Stimulated activated CD4-positive, alpha-beta T cell treated with anti-CD3 and anti-CD28 coated beads, TNF-alpha, amount 100 ng/mL, for 4 hours (primary cell): ENCODE measurements around the gene ZNF281.

Source experiments
- DNase-seq, 3 experiments: peaks; one replicate each; pipeline ENCODE4 v3.0.0-alpha.2; 2020; ENCODE audit warnings: low read depth in 3 of 3

ZNF281 gene

DNA sequence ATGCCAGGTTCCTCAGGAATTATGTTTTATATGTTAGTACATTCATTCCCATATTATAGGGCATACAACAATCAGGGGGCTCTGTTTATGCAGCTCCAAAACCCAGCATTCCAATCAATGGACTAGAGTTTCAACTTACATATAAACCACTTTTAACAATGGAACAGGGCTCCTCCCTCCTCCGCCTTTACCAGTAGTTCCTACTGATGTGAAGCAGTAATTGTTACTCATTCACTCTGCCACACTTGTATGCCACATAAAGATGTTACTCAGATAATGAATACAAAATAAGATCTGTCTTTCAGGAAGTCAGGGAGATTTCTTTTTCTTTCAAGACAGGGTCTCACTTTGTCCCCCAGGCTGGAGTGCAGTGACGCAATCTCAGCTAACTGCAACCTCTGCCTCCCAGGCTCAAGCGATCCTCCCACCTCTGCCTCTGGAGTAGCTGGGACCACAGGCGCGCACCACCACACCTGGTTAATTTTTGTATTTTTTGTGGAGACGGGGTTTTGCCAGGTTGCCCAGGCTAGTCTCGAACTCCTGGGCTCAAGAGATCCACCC is 17.1 kb downstream of the ZNF281 start:
- DNase-seq, result no peak

DNA sequence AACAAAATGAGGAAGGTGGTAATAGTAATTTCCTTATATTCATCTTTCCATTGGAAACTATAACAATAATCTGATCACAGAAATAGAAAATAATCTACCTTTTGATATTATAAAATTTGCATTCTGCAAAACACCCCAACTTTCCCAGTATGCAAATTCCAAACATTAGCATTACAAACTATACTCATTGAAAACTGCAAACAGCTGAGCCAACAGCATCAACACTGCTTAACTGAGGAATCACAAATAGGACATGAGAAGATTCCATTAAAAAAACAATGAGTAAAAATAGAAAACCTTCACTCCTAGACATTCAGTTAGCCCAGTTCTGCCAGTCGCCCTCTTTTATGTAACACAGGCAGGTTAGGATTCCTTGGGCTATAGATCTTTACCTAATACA is 18.1 kb downstream of the ZNF281 start:
- DNase-seq, result no peak

DNA sequence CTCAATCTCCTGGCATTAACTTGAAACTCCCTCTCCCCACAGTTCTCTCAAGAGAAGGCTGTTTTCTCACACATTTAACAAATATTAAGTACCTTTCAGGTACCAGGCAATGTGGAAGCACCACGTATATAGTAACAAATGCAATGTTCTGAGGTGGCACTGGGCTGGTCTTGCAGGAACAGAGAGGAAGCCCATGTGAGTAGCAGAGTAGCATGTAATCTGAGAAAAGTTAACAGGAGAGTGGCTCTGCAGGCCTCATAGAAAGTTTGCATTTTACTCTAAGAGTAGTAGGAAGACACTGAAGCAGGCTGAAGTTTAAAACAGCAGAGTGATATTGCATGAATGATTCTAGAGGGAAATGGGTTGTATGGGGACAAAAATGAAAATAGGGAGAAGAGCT is 21.0 kb downstream of the ZNF281 start:
- DNase-seq, result no peak

DNA sequence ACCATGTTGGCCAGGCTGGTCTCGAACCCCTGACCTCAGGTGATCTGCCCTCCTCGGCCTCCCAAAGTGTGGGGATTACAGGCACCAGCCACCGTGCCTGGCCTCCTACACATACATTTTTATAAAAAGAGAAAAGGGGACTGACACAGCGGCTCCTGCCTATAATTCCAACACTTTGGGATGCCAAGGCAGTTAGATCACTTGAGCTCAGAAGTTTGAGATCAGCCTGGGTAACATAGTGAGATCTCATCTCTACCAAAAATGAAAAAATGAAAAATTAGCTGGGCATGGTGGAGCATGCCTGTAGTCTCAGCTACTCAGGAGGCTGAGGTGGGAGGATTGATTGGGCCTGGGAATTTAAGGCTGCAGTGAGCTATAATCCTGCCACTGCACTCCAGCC is 23.4 kb downstream of the ZNF281 start:
- DNase-seq, result no peak

DNA sequence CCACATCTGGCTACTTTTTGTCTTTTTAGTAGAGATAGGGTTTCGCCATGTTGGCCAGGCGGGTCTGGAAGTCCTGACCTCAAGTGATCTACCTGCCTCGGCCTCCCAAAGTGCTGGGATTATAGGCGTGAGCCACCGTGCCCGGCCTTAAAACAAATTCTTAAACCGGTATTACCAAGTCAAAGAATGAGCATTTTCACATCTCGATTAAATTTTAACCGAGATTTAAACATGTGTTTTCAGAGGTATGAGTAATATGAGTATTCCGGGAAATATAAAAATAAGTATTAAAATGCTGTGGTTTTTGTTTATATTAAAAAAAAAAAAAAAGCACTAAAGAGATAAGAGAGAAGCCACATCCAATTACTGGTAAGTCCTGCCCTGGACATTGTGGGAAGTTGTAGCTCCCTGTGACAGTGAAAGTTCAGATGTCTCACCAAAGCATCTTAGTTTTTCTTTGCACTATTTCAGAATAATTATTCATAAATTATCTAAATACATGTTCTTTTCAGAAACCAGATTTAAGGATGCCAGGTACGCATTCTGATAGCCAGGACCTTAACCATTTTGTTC is 24.9 kb downstream of the ZNF281 start:
- no peak for DNase-seq

DNA sequence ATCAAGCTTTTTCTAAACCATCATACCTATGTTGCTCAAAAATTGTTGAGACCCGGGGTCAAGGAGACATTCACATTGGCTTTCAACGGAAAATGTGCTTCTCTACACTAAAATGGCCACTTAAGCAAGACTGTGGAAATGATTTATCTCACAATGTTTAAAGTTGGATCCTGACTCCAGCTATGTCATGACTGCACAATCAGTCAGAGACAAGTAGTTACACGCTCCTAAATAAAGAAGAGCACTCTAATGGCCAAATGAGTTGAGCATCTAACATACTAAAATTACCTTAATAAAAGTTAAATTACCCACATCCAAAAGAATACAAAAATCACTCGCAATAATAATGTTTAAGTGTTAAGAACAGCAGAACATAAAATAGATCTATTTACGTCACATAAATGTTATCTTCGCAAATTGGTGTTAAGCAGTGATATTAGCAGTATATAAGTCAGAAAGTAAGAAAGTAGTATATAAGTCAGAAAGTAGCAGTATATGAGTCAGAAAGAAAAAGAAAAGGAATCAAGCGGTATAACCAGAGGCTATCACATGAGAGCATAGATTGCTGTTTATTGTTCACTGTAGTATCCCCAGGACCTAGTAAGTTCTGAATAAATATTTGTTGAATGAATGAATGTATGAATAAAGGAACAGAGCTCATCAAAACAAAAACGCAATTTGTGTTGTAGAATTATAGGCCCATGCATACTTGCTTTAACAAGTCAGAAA is 28.4 kb downstream of the ZNF281 start:
- DNase-seq, result no peak

DNA sequence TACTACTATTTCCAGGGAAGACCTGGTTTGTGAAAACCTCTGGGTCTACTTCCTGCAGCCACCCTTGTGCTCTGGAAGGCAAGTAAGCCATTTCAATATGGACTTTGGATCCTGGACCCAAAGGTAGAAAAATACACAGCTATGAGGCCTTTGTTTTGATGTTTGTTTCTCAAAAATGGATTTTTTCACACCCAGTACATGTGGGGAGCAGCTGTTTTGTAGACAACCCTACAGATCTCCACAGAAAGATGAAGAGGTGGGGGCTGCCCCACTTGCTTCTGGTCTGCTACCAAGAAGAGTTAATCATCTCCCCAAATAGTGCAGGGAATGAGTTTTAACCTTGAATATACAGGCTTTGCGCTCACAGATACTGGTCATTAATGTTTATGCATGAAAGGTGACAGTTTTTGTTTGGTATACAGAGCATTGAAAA is 29.2 kb downstream of the ZNF281 start:
- DNase-seq, result no peak

DNA sequence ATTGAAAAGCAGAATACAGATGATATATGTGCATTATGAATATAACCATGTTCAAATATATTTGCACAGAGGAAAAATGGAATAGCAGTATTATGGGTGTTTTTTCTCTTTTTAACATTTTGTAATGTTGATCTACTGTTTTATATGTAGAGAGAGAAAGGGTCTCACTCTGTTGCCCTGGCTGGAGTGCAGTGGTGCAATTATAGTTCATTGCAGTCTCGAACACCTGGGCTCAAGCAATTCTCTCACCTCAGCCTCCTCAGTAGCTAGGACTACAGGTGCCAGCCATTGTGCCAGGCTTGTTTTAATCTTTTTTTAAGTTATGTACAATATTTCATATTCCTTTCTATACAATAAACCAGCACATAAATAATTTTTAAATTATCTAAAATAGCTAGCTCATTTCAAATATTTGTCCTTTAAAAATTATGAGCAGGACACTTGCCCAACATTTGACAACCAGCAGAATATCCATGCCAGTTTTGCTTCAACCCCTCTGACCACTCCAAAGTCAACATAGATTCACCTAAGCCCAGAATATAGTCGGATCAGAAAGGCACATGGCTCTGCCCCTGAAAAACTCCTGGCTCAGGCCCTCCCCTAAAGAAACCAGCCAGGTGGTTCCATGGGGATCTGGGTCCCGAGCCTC is 29.8 kb downstream of the ZNF281 start:
- DNase-seq, result no peak

DNA sequence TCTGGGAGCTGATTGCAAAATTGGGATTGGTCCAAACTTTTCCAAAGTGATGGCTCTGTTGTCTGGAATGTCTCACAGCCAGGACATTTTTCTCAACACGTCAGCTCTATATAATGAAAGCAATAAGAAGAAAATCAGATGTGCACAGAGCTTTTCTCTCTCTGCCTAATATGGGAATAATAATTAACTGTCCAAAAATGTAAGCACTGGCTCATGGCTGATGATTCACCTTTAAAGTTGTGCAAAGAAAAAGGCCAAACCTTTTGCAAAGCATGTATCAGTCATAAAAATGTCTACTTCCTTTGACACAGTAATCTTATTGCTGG is 30.4 kb downstream of the ZNF281 start:
- DNase-seq, result no peak

DNA sequence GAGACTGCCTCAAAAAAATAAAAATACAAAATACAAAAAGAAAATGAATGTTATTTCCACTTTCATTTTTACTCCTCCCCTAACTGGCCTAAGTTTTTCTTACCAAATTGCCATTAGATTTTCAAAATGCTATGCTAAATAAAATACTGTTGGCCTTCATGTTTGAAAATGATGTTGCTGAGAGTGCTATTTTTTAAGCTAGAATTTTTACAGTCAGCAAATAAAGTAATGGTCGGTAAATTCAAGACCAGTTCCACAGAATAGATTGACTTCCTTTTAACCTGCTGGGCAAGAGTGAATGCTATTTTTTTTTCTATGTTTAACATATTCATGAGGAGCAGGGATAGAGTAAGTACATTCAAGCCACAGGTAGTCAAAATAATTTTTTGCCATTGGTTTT is 31.7 kb downstream of the ZNF281 start:
- DNase-seq, result no peak

DNA sequence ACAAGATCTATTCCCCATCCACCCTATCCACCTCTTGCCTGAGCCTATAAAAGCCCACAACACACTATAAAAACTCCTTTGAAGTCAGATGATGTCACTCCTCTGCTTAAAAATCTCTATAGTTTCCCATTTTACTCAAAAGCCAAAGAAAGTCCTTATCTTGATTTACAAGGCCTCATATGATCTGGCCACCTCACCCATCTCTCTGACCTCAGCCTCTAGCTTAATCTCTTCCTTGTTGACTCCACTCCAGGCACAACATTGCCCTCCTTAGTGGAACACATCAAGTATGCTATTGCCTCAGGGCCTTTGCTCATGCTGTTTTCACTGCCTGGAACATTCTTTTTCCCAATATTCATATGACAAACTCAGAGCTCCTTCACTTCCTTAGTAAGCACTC is 33.3 kb downstream of the ZNF281 start:
- DNase-seq, result no peak

DNA sequence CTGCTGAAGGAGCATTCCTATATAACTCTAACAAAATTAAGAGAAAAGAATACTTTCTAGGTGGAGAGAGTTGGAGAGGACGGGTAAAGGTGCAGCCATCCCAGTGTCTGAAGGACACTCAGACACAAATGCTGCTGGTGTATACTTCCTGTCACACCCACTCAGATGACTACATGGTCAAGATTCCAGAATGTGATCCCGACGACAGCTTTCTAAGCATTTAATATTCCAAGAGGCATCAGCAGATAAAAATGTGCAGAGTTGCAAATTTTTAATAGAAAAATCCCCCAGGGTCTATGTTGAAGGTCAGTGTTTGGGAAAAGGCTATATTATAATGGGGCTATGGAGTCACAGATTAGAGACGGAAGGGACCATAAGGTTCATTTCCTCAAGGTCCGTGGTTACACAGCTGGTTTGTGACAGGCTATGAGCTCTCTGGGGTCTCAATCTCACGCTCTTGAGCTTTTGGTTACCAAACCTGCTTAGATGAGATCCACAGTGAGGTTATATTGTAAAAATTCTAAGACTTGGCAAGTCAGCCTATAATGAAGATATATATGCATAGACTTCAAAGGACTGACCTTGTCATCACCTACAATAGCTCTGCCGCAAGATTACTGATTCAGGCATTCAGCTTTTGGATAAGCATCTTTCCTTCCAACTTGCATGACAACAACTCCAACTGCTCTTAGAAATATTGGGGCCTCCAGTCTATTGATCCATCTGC is 35.1 kb downstream of the ZNF281 start:
- DNase-seq, result no peak

DNA sequence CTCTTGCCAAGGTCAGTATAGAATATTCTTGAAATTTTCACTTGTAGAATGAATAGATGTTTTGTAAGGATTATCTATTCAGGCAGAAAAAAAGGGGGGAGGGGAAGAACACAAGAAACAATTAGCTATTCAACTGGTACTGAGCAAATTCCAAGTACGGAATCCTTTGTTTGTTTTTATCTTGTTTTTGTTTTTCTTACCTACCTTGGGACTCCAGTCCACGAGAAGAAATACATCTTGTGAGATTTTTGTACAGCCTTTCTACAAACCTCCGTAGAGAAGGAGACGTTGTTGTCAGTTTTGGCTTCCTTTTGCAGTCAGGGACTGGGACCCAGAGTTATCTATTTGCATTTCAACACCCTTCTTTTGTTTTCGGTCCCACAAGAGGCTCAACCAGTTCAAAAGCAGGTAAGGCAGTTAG is 36.0 kb downstream of the ZNF281 start:
- DNase-seq, result no peak

DNA sequence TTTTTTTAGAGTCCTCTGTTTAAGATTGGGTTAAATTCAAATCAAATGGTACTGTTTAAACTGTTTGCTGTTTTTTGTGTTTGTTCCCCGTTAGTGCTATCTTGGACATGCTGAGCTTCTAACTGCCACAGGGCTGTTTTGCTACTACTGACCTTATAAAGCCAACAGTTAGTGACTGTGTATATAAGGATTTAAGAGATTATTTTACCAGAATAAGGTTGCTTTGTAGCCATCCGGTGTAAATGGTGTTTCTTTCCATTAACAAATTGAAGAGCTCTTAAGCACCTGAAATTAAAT is 37.0 kb downstream of the ZNF281 start:
- no peak for DNase-seq

DNA sequence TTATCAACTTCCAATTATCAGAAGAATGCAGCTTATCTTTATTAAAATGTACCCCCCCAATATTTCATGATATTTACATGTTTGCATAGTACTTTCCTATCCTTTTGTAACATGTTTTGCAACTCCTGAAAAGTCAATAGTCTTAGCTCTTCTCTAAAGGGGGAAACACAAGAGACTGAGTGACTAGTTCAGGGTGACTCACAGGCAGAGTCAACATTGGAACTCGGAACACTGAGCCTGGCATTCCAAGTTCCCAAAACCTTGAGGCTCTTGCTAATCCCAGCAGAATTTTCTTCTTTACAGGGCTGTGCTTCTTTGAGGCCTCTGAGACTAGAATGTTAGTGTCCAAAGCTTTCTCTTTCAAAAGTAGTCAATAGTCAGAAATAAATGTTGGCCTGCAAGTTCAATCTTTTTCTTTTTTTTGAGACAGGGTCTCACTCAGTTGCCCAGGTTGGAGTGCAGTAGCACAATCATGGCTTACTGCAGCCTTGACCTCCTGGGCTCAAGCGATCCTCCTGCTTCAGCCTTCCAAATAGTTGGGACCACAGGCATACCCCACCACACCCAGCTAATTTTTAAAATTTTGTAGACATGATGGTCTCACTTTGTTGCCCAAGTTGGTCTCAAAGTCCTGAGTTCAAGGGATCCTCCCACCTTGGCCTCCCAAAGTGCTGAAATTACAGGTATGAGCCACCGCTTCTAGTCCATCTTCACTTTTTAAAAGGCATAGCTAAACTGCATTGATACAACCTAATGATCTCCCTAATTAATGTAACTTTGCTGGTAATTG is 37.5 kb downstream of the ZNF281 start:
- DNase-seq, result no peak

DNA sequence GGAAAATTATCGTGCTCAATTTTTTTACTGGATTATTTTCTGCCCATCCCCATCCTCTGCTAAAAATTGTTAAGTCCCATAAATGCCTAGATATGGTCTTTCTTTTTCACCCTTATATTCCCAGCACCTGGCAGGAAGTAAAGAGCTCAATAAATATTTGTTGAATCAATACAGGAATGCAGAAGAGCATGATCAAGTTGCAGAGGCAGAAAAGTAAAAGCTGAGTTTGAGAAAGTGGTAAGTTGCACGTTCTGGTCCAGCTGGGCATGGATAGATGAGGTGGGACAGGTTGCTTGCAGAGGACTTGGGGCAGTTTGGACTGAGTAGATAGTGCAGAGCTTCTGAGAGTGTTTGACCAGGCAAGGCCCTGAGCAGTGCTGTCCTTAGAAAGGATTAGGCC is 40.1 kb downstream of the ZNF281 start:
- DNase-seq, result no peak

DNA sequence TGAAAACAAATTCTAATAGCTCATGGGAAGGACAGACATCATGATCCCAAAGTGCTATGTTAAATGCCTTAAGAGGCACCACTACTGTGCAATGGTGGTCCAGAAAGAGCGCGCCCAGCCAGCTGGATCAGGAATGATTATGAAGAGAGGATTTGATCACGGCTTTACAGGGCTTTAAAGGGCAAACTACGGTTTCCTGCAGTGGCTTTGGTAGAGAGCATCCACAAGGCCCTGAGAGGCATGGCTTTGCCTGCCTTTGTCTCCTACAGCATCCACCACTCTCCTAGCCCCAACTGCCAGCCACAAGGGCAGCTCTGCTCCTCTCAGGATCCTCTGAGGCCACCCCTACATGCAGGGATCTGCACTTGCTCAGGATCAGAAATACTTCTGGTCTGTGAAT is 40.7 kb downstream of the ZNF281 start:
- no peak for DNase-seq

DNA sequence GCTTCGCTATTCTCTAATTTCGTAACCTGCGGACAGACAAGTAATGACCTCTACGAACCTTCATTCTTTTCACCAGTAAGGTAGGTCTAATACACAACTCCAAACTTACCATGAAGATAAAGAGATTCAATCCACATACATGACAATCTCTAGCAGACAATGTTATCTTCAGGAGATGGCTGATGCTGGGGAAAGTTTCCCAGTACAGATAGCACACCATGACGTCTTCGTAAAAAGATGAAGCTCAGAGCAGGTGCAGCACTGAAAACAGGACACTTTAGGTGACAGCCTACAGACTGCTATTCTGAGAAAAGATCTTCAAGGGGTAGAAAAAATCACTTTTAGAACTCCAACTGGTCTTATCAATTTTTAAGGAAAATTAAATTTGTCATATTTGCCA is 41.3 kb downstream of the ZNF281 start:
- DNase-seq, result no peak

DNA sequence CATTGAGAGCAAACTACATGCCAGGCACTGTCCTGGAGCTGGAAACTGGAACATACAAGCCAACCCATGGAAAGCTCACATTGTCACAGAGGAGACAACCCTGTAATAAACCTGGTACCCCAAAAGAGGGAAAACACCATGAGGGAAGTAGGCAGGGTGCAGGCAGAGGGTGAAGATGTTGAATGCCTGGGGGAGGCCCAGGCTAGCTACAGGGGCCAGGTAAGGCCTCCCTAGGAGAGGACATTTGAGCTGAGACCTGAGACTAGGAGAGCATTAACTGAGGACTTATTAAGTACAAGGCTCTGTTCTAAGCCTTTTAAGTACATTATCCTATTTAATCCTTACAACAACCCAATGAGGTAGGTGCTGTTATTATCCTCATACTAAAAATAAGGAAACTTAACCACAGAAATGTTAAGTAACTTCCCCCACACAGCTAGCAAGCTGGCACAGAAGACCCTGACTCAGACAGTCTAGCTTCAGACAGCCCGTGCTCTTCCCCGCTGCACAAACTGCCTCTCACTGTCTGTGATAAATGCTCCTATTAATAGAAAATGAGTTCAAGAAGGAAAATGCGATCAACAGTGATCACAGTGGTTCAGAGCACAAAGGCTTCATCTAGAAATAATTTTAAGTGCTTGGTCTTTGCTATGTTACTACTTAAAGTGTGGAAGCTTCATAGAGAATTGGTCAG is 41.8 kb downstream of the ZNF281 start:
- no peak for DNase-seq

DNA sequence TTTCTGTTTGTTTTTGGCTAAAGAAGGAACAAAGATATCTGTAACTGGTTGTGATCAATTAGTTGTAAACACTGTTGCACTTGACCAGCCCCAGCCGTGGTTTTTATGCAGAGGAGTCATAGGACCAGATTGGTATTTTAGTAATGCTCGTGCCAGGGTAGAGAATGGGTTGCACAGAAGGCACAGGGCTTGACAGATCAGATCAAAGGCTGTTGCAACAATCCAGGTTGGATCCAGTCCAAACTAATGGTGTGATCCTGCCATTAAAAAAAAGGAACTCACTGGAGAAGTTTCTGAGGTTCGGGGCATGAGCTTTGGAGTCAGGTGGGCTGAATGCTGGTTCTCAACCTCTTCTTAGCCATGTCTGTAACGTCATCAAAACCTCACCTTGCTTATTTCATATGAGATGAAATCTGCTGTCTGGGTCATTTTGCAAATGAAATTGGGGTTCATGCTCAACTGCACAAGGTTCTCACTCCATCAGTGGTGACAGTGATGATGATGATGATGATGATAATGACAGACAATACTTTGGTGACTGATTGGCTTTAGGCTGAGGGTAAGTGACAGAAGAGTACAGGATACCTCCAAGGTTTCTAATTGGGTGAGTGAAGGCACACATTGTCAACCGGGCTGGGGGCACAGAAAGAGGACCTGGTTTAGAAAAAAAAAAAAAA is 43.1 kb downstream of the ZNF281 start:
- DNase-seq, result no peak
